Peyer's patch (tissue), 4 donors: ENCODE data around the gene CLCN2.

Source experiments
- POLR2A ChIP-seq, 2 donors: fragments of 450-650 bp; IDR thresholded peaks; one replicate each; pipeline ENCODE4 v1.5.1; 2017; ENCODE audit warnings: antibody characterized with exemption in 2 of 2, mild to moderate bottlenecking in 2 of 2, moderate library complexity in 2 of 2
- TF ChIP-seq, protein P1 (sequence below), 6 experiments: fragments of 450-650 bp in 4 of 6; fragments of 200-600 bp in 2 of 6; sonication (generic) in 1 of 6; IDR thresholded peaks; one replicate each; pipeline ENCODE4 v1.5.1; 2017 to 2019; ENCODE audit warnings: antibody characterized with exemption in 6 of 6, mild to moderate bottlenecking in 3 of 6, moderate library complexity in 1 of 6

DNA sequence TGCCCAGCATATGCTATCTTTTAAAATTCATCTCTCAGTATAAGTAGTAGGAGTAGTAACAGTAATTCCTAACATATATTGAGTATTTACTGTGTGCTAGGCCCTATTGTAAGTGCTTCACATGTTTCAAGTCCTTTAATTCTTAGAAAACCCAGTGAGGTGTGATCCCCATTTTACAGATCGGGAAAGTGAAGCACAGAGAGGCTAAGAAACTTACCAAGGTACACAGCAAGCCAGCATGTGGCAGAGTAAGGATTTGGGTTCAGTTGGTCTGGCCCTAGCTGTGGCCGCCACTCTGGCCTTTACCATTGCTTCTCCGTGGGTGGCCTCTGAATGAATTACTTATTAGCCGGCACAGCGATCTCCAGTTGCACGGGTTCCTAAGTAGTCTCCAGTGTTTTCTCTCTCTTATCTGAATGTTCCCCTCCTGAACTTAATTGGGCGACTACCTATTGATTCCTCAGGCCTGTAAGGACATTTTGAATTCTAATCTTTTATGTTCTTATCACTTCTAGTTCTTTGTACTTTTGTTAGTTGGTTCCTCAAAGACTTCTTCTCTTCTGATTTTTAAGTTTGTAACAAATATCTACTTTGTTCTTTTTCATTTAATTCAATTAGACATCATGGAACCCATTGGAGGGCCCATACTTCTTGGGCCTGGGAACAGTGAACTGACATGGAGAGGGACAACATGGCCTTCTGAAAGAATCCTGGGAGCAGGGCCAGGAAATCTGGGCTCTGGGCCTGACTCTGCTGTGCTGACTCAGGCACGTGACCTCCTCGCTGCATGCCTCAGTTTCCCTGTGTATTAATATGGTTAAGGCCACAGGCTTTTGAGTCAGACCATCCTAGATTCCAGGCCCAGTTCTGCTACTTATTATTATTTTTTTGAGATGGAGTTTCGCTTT lies 11.6 kb downstream of the CLCN2 start:
- TF ChIP-seq, protein P1, sequence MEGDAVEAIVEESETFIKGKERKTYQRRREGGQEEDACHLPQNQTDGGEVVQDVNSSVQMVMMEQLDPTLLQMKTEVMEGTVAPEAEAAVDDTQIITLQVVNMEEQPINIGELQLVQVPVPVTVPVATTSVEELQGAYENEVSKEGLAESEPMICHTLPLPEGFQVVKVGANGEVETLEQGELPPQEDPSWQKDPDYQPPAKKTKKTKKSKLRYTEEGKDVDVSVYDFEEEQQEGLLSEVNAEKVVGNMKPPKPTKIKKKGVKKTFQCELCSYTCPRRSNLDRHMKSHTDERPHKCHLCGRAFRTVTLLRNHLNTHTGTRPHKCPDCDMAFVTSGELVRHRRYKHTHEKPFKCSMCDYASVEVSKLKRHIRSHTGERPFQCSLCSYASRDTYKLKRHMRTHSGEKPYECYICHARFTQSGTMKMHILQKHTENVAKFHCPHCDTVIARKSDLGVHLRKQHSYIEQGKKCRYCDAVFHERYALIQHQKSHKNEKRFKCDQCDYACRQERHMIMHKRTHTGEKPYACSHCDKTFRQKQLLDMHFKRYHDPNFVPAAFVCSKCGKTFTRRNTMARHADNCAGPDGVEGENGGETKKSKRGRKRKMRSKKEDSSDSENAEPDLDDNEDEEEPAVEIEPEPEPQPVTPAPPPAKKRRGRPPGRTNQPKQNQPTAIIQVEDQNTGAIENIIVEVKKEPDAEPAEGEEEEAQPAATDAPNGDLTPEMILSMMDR (IDR thresholded peaks at IDR 0.05), result no peak
- TF ChIP-seq POLR2A (IDR thresholded peaks at IDR 0.05), result no peak
